Upper lobe of left lung (tissue), 4 donors: Measurements from ENCODE around the gene BORCS5.

ENCODE experiments used
- EP300 ChIP-seq, 4 donors: sonication (generic); formaldehyde crosslinking; IDR thresholded peaks; one replicate each; pipeline ENCODE4 v1.5.1; 2017; ENCODE audit warnings: antibody characterized with exemption in 4 of 4, control low read depth in 2 of 4
- TF ChIP-seq, protein P1 (sequence below), 6 experiments: fragments of 450-650 bp in 4 of 6; fragments of 200-600 bp in 2 of 6; sonication (generic) in 2 of 6; IDR thresholded peaks; one replicate each; pipeline ENCODE4 v1.5.1; 2016 to 2019; ENCODE audit warnings: antibody characterized with exemption in 6 of 6

DNA sequence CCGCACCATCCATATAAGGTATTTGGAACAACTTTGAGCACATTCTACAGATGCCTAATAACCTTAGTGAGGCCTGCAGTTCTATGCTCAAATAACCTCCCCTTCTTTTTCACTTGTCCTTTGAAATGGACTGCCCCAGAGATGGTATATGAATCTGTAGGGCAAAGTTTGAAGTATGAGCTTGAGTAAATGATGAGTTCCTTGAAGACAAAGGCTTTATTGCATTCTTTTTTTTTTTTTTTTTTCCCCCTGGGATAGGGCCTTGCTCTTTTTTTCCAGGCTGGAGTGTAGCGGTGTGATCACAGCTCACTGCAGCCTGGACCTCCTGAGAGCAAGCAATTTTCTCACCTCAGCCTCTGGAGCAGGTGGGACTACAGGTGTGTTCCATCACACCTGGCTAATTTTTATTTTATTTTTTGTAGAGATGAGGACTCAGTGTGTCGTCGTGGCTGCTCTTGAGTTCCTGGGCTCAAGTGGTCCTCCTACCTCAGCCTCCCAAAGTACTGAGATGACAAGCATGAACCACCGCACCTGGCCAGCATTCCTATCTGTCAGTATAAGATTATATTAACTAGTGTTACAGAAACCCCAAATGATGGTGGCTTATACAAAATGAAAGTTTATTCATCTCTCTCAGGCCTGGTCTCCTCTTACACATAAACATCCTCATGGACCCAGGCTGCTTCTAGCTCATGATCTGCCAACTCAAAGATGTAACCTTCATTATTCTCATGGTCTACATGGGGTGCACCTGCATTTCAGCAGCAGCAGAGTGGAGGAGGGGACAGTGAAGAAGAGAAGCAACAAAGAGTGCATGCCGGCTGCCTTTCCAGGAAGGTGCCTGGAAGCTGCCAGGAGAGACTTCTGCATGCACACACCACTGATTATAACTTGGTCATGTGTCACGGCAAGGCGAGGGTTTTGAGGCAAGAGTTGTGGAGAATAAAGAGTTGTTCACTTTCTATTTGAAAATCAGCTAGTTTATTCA is 104.4 kb downstream of the BORCS5 start:
- TF ChIP-seq EP300 (IDR thresholded peaks at IDR 0.05), result no peak
- TF ChIP-seq, protein P1, sequence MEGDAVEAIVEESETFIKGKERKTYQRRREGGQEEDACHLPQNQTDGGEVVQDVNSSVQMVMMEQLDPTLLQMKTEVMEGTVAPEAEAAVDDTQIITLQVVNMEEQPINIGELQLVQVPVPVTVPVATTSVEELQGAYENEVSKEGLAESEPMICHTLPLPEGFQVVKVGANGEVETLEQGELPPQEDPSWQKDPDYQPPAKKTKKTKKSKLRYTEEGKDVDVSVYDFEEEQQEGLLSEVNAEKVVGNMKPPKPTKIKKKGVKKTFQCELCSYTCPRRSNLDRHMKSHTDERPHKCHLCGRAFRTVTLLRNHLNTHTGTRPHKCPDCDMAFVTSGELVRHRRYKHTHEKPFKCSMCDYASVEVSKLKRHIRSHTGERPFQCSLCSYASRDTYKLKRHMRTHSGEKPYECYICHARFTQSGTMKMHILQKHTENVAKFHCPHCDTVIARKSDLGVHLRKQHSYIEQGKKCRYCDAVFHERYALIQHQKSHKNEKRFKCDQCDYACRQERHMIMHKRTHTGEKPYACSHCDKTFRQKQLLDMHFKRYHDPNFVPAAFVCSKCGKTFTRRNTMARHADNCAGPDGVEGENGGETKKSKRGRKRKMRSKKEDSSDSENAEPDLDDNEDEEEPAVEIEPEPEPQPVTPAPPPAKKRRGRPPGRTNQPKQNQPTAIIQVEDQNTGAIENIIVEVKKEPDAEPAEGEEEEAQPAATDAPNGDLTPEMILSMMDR (IDR thresholded peaks at IDR 0.05), result no peak
